ENCODE results near the gene KIF18B.
A peak's percentile ranks its signal among the peaks of the same experiment; 100 is the strongest.

The KIF18B gene

DNA sequence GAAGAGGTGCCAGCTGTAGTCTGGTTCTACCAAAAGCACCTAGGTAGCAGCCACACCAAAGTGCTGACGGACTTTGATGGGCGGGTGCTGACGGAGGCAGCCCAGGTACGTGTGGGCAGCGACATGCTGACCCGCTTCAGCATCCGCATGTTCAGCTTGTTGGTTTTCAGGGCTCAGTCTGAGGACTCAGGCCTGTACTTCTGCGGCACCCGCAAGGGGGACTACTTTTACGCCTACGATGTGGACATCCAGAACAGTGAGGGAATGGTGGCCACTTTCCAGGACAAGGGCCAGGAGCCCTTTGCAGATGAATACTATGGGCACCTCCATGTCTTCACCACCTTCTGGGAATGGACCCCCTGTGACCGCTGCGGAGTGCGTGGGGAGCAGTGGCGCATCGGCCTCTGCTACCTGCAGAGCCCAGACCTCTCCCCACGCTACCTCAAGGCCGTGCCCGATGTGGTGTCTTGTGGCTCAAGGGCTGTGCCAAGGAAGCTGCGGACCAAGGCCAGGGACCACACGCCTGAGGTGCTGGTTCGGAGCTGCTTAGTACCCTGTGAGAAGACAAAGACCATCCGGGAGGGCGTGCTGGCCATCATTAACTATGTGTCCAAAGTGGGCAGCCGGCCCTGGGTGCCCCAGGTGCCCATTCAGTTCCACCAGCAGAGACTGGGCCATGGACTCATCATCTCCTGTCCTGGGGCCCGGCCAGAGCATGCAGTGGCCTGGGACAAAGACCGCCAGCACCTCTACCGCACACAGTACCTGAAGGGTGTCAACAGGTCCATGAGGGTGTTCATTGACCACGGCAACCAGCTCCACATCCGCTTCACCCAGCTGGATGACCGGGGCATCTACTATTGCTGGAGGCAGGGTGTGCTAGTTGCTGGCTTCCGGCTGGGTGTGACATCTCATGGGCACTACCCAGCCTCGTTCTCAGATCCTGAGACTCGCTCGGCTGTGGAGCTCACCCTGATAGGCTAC, 43.3 kb downstream of the KIF18B start:
- no peak for DNase-seq

DNA sequence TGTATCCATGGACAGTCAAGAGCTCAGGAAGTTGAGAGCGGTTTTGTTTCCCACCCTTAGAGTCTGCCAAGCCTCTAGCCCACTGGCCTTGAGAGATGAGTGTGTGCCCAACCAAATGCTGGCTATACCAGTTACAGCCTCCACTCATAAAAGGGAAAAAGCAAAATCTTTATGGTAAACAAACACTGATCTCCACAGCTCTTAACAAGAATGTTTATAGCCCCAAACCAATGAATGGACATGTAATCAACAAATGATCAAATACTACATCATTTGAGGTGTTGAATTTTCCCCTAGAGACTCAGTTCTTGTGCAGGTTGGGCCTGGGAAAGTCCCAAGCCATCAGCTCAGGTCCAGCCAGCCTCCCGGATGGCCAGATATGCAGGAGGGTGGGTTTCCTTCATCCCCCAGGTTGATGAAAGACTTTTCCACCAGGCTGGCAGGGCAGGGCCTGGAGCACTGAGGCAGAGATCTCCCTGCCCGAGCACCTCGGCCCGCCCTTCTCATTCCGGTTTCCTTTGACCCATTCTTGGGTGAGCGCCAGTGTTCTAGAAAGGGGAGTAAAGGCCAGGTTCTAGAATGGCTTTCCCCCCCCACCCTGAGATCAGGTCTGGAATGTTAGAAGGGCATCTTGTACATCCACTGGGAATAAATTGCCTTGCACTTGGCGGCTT, 44.4 kb downstream of the KIF18B start:
- DNase-seq: no peak

DNA sequence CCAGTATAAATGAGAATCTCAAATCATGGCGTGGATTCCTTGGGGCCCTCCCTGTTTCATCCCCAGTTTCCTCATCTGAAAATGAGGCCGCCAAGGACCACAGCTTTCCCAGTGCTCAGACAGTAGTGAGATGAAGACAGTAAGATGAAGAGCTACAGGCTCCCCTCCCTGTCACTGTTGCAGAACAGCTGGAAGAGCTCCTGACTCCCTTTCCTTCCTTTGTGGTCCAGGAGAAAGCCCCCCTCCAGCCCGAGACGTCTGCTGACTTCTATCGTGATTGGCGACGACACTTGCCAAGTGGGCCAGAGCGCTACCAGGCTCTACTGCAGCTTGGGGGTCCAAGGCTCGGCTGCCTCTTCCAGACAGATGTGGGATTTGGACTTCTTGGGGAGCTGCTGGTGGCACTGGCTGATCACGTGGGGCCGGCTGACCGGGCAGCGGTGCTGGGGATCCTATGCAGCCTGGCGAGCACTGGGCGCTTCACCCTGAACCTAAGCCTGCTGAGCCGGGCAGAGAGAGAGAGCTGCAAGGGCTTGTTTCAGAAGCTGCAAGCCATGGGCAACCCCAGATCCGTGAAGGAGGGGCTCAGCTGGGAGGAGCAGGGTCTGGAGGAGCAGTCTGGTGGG, 45.3 kb downstream of the KIF18B start:
- DNase-seq: no peak

DNA sequence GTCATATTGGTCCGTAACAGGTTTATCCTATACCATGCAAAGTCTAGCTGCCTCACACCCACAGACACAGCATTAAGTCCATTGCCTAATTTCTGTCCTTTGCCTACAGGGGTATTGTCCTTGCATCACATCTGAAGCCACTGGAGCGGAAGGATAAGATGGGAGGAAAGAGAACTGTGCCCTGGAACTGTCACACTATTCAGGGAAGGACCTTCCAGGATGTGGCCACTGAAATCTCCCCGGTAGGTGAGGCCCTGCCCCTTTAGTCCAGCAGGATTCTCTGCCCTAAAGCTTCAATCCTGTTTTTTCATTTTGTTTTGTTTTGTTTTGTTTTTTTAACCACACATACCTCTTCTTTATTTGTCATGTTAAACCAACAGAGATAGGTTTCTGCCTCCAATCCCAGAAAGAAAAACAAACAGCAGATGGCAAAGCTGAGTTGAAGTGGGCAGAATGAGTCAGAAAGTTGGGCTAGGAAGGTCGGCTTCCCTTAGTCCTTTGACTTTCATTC, 46.1 kb downstream of the KIF18B start:
- no peak for DNase-seq

DNA sequence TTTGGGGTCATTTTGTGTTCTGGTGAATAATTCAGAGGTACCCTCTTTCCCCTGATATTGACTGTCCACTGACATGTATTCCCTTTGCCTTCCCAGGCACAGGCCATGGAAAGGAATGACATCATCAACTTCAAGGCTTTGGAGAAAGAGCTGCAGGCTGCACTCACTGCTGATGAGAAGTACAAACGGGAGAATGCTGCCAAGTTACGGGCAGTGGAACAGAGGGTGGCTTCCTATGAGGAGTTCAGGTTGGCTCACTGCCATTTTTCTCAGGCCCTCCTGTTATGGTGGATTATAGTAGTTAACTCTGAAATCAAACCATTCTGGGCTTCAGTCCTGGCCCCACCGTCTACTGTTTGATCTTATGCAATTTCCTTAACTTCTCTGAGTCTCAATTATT, 46.7 kb downstream of the KIF18B start:
- no peak for DNase-seq

DNA sequence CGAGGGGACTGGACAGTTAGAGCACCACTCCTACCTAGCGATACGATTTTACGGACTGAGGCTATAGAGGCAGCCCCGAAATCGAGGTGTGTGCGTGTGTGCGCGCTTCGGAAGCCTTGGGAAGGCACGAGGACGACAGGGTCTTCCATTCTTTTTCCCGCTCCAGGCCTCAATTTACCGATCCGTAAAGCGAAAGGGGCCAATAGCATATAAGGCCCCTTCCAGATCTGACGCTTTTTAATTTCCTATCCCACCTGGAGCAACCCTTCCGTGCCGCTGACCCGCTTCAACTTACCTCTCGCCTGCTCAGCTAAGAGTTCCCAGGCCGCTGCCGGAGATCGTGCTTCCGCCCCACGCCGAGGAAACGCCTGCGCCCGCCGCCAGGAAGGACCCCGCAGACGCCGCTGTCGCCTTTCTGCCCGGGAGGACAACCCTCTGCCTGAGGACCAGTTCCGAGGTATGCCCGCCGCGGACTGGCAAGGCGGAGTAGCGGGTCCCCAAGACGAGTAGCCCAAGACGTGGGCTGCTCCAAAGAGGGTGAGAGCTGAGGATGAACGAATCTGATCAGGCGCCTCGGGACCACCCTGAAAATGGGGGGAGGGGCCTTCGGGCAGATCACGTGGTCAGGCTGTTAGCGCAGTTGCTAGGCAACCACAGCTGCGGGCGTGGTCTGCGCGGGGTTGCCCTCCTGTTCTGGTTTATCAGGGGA, 48.3 kb downstream of the KIF18B start, which contains the start of gene EFTUD2:
EFTUD2 (minus strand) TSS at position 372 of the 709 bp plus-strand sequence. CDS start 4,924 bp downstream, outside the sequence.
- peak; percentile 88 to 90 for DNase-seq

DNA sequence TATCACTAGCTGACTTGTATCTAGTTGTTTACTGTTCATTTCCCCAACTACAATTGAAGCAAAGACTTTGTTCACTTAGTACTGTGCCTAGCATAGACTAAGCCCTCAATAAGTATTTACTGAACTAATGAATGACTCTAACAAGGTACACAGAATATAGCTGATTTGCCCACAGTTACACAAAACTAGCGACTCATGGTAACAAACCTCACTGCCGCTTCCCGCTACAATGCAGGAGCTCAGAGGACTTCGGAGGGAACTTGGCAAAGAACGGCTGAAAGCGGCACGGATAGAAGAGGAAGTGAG, 48.9 kb downstream of the KIF18B start:
- no peak for DNase-seq

DNA sequence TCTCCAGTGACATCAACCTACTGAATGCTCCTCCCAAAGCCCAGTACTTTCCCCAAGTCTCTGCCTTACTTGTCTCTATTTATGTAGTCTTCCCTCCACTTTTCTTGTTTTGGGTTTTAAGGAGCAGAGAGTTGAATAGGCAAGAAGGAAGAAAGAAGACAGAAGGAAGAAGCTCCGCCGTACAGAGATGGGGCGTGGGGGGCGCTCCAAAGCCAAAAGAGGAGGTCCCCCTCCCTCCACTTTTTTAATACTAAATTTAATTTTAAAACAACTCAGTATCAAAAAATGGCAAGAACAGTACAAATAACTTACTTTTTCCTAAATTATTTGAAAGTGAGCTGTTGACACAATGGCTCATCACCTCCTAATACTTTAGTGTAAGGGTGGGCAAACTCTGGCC, 52.9 kb downstream of the KIF18B start:
- DNase-seq: no peak

DNA sequence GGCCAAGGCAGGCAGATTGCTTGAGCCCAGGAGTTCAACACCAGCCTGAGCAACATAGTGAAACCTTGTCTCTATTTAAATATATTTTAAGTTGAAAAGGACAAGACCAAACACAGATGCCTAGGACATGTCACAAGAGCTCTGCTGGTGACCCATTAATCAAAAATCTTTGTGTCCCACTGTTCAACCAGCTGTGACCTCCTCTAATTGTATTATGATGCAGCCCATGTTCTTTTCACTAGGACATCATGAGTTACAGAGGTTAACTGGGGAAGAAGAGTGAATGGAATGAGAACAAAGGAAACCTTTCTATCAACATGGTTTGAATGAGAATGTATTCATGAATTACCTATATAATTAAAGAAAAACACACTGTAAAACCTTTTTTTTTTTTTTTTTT, 55.3 kb downstream of the KIF18B start:
- no peak for DNase-seq

DNA sequence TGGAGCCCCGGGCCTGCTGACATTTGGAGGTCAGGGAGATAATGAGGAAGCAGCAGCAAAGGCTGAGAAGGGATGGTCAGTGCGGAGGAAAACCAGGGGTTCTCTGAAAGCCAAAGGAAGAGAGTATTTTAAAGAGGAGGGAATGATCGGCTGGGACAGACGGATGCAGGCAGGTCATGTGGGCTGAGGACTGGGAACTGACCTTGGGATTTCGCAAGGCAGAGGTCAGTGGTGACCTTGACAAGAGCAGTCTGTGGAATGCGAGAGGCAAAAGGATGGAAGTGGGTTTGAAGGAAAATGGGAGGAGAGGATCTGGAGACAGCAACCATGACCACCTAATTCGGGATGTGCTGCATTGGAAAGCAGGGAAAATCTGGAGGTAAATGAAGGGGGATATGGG, 58.6 kb downstream of the KIF18B start:
- DNase-seq: no peak

DNA sequence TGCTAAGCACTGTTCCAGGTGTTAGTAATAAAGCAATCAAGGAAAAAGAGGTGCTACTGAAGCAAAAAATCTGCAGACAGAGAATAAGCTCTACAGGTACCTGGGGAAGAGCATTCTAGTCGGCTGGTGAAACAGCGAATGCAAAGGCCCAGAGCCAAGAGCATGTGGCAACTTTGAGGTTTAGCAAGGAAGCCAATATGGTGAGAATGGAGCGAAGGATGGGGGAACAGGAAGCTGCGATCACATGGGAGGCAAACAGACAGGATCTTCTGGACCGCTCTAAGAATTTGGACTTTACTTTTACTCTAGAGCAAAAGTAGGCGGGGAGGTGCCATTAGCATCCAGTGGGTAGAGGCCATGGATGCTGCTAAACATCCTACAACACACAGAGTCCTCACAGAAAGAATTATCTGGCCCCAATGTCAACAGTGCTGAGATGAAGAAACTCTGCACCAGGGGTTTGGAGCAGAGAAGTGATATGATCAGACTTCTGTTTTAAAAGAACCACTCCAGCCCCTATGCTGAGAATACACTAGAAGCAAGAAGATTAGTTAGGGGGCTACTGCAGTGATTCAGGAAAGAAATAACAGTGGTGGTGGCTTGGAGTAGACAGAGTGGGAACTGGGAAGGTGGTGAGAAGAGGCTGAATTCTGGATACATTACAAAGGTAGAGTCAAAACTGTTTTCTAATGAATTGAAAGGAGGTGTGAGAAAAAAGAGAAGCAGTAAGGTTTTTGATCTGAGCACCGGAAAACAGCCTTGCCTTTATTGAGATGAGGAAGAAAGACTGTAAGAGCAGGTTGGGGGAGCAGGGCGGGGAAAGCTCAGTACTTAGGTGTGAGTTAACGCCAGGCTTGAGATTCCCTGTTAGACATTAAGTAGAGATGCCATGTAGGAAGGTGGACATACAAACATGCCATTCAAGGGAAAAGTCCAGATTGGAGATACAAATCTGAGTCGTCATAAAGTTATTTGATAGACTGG, 59.3 kb downstream of the KIF18B start:
- DNase-seq: no peak

DNA sequence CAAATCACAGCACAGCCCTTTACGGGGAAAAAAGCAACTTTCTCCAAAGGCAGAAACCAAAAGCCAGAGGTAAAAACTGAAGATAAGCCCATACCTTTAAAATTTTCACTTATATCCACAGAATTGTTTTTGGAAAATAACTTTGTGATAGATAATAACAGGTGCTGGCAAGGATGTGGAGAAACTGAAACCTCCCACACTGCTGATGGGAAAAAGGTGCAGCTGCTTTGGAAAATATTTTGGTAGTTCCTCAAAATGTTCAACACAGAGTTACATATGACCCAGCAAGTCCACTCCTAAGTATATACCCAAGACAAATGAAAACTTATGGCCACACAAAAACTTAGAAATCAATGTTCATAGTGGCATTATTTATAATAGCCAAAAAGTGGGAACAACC, 60.6 kb downstream of the KIF18B start:
- no peak for DNase-seq

DNA sequence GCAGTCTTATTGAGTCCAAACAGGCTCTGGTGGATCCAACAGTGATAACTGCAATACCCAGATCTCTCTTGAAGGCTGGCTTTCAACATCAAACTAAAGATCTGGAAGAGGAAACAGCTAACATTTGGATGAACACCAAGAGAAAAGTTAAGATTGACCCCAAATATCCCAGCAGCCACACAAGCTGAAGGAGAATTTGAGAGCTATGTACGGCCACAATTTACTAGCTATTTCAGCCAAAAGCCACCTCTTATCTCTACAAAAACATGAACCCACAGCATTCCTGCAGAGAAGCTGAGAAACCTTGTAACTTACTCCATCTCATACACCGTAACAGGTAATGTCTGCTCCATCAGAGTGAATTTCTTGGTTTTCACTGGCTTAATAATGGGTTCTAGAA, 62.6 kb downstream of the KIF18B start:
- DNase-seq: no peak

DNA sequence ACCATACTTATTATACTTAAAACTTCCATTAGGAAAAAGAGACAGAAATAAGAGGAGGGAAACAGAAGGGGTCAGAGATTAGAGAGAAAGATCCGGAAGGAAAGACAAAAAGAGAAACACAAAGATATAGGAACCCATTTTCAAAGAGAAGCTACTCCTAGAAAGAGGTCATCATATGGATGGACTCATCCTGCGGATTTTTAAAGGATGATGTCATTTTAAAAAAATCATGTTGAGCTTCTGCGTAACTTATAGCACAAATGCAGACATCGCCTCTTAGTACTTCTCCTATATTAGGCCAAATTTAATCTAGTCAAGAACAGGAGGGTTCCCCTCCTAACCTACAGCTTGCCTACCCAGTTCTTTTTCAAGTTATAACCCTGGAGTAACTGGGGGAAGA, 66.4 kb downstream of the KIF18B start:
- no peak for DNase-seq

DNA sequence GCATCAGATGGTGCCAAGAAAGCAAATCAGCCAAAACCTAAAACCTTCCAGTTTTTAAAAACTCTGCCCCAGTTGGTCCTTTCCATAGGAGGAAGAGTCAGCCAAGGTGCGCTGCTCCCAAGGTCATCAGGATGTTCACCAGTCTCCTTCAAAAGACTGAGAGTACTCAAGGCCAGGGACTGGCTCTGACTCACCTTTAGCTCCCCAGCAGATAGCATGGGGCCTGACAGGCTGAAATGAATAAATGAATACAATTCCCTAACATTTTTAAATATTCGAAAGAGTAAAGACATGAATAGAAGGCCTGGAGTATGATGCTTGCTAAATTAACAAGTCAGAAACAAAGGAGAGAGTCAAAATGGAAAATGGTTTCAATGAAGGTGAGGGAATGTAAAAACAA, 67.5 kb downstream of the KIF18B start:
- DNase-seq: no peak

DNA sequence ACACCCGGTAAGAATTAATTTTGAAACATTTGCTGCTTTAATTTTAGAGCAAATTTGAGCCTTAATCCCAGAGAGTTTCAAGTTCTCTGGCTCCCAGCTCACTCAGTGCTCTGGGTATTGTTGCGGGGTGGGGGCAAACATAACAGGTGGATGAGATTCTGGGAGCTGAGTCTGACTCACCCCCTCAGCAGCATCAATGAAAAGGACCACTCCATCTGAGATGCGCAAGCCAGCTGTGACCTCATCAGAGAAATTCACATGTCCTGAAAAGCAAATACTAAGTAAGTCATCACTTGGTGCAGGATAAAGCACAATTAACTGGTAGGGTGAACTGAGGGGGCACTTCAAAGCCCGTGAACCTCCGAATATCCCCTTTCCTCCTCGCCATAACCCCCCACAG, 68.2 kb downstream of the KIF18B start:
- DNase-seq: no peak

DNA sequence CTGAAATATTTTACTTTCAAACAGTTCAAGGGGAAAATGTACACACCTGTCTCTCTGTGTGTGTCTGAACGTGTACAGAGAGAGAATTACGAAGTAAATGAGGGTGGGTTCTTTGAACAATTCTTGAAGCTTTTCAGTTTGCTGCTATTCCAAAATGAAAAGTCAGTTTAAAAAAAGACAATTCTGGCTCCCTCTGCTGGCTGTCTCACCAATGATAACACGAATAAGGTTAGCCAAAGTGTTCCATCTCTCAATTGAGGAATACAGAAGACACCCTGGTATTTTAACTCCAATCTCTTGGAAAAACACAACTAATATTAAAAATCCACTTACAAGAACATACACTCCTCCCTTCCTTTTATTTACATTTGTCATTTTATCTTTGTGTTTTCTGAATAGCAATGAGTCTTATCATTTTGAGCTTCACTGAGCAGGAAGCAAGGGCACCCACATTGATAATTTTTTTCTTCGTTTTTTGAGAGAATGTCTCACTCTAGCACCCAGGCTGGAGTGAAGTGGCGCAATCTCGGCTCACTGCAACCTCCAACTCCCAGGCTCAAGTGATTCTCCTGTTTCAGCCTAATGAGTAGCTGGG, 68.8 kb downstream of the KIF18B start:
- peak in 1 of 2 experiments; percentile 9 for DNase-seq

DNA sequence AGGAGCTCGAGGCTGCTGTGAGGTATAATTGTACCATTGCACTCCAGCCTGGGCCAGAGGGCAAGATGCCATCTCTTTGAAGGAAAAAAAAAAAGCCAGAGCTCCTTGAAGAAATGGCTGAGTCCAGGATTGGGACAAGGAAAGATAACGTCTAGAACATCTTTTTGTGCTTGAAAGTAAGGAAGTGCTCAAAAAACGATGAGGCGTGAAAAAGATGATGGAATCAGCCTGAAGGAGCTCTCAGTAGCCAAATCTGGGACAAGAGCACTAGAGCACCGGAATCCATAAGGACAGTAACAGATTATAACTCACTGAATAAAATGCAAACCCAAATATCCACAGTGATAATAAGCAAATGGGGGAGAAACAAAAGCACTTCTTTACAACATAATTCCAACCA, 70.5 kb downstream of the KIF18B start:
- no peak for DNase-seq

DNA sequence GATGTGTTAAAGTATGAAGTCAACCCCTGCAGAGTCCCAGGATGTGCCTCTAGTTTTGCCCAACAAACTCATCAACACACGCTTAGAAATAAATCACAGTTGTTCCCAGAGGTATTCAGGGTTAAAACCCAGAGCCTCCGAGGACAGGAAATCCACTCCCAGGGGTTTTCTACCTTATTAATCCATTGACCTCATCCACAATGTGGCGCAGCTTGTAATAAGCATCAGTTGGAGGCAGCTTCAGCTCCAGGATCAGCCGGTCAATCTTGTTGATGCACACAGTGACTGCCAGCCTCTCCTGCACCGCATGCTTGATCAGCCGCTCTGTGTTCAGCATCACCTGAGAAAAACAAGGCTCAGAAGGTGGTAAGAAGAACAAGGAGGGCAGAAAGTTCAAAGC, 71.8 kb downstream of the KIF18B start:
- no peak for DNase-seq
